Panc1 (cell line): ENCODE measurements around the gene BBS5. TPM values are rescaled to one million over a fixed set of nuclear protein-coding genes. Genes with fewer than 3 reads are reported as not detected.
"Not testable (repeated sequence)": the region's sequence is repeated elsewhere in the genome, so short reads cannot be mapped to it uniquely, and the experiment has no call there.

ENCODE experiments used
- ATAC-seq: fragments of 200-7000 bp; cut with Tn5 transposase; 2 replicates; pipeline ENCODE4 v1.9.1; 2020; ENCODE audit warnings: mild to moderate bottlenecking, moderate library complexity
- BruUV-seq: library from RNA; stranded (reverse); fragments of 400-500 nt; replicated peaks from 2 replicates; lab custom pipeline; 2021; lab: Mats Ljungman, UMichigan
- CTCF ChIA-PET: fragments of 300-600 bp; sonication (Branson Sonifier 250); formaldehyde crosslinking; loops from one replicate; lab custom pipeline; 2022; ENCODE audit warnings: antibody characterized with exemption; lab: Charles Lee
- POLR2A ChIA-PET: fragments of 300-600 bp; sonication (Branson Sonifier 250); formaldehyde crosslinking; loops from one replicate; lab custom pipeline; 2022; ENCODE audit warnings: antibody characterized with exemption; lab: Charles Lee
- DNase-seq: peaks from one replicate; pipeline ENCODE4 v3.0.0-alpha.2; 2010; ENCODE audit warnings: low read depth, low spot score
- H3K27ac ChIP-seq: 2 replicates; pipeline ENCODE4 v1.5.1; 2011; ENCODE audit warnings: mild to moderate bottlenecking, low read length, inconsistent platforms
- H3K27me3 ChIP-seq: fragments of 200-500 bp; sonication (Bioruptor generic); 2 replicates; pipeline ENCODE4 v1.6.0; 2014; ENCODE audit warnings: low read length, inconsistent platforms; ENCODE audit not compliant: control insufficient read depth, insufficient read depth
- H3K36me3 ChIP-seq: fragments of 200-500 bp; sonication (Bioruptor generic); 2 replicates; pipeline ENCODE4 v1.5.1; 2014; ENCODE audit warnings: inconsistent platforms, mild to moderate bottlenecking, low read length, moderate library complexity; ENCODE audit not compliant: control insufficient read depth, insufficient read depth
- H3K4me1 ChIP-seq: 2 replicates; pipeline ENCODE4 v1.5.1; 2011; ENCODE audit warnings: inconsistent platforms, mild to moderate bottlenecking, low read length, moderate library complexity; ENCODE audit not compliant: control insufficient read depth, insufficient read depth
- H3K4me3 ChIP-seq, 2 experiments: 2 replicates each; pipeline ENCODE4 v1.5.1; 2011 to 2012; ENCODE audit warnings: low read depth in 2 of 2, low read length in 2 of 2, mild to moderate bottlenecking in 2 of 2, inconsistent platforms in 1 of 2, moderate library complexity in 1 of 2
- H3K9me3 ChIP-seq: fragments of 200-500 bp; sonication (Bioruptor generic); 2 replicates; pipeline ENCODE4 v1.5.1; 2014; ENCODE audit warnings: low read depth, mild to moderate bottlenecking, inconsistent platforms, low read length, moderate library complexity; ENCODE audit not compliant: control insufficient read depth, insufficient read depth
- CTCF ChIP-seq: fragments of 450-650 bp; IDR thresholded peaks from 2 replicates; pipeline ENCODE4 v1.5.1; 2017; ENCODE audit warnings: mild to moderate bottlenecking
- POLR2AphosphoS5 ChIP-seq: IDR thresholded peaks from 2 replicates; pipeline ENCODE4 v1.6.1; 2012; ENCODE audit warnings: mild to moderate bottlenecking, low read depth, low read length, moderate library complexity
- REST ChIP-seq, 2 experiments: IDR thresholded peaks; 2 replicates each; pipeline ENCODE4 v1.6.1; 2011 to 2012; ENCODE audit warnings: low read depth in 2 of 2, control low read depth in 1 of 2, low read length in 1 of 2, mild to moderate bottlenecking in 1 of 2, moderate library complexity in 1 of 2; ENCODE audit not compliant: insufficient read depth in 1 of 2
- SIN3A ChIP-seq: IDR thresholded peaks from 2 replicates; pipeline ENCODE4 v1.6.1; 2012; ENCODE audit warnings: low read depth, mild to moderate bottlenecking, low read length, moderate library complexity, borderline replicate concordance; ENCODE audit not compliant: insufficient read depth
- TCF7L2 ChIP-seq: IDR thresholded peaks from 2 replicates; pipeline ENCODE4 v1.6.1; 2011; ENCODE audit warnings: mild to moderate bottlenecking, low read depth, low read length, inconsistent platforms
- in situ Hi-C: cut with HindIII; loops from 2 replicates; pipeline ENCODE4 v1.10.0; 2016; ENCODE audit warnings: low sequenced_read_pairs, low pct_unique_long_range_greater_than_20kb
- intact Hi-C: fragments of 100-400 bp; cut with micrococcal nuclease; formaldehyde crosslinking; loops from one replicate; pipeline ENCODE4 v1.10.0; 2022; ENCODE audit not compliant: unreplicated experiment
- total RNA-seq: library from RNA; stranded (reverse); gene quantifications from one replicate; pipeline ENCODE4 v1.2.1, GENCODE V29; 2021; ENCODE audit not compliant: unreplicated experiment

The BBS5 gene
- total RNA-seq, 1 experiment from 2014 or later: 7.5 TPM

GRCh38 chr2:169513094-169513493, 33.8 kb downstream of the BBS5 start:
- H3K27me3 ChIP-seq: no peaks in the 10 kb centered on the region
- no peaks in the 10 kb centered on the region for H3K36me3 ChIP-seq
- TF ChIP-seq REST (IDR thresholded peaks at IDR 0.05; ENCODE audit: insufficient read depth in 1 of 2, low read depth in 2 of 2, low read length in 1 of 2) (no peak), TCF7L2 (no peak), POLR2AphosphoS5 (no peak), SIN3A (no peak), CTCF (no peak)
- intact Hi-C loops: no loop called here
- no peaks in the 10 kb centered on the region for H3K9me3 ChIP-seq
- ATAC-seq: no peak
- H3K27ac ChIP-seq: no peak overlapping the region
- BruUV-seq: no TSS peak
- no peak overlapping the region for H3K4me3 ChIP-seq
- no peak for DNase-seq
- peaks cover 13% of the 10 kb centered on the region for H3K4me1 ChIP-seq
- ChIA-PET CTCF (no interaction called here), POLR2A (no interaction called here)
- in situ Hi-C loops: no loop called here

DNA sequence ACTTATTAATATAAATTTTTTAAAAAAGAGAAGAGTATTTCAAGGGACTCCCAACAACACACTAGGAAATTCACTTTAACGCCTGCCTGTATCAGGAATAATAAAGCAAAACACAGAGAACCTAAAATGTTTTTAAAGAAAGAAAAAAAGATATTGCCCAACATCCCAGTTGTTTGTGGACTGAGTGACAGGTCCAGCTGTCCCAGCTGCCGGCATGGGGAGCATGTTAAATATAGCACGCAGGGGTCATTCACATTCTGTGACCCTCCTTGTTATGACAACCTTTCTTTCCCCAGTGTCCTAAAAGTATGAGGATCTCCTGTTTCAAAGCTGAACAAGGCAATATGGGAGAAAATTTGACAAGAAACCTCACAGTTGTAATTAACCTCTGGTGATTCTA, 34.6 kb downstream of the BBS5 start:
- in situ Hi-C loops: no loop called here
- Histone ChIP-seq H3K4me1 (peaks cover 13% of the 10 kb centered on the region), H3K36me3 (no peaks in the 10 kb centered on the region), H3K27ac (no peak overlapping the region), H3K4me3 (no peak overlapping the region), H3K9me3 (no peaks in the 10 kb centered on the region), H3K27me3 (no peaks in the 10 kb centered on the region)
- intact Hi-C loops: no loop called here
- no peak for ATAC-seq
- no peak for DNase-seq
- ChIA-PET CTCF (interaction anchor here (0.6 kb wide), 1 partner anchor 61 kb away, joined by 6 read pairs; no protein-coding TSS in a partner anchor), POLR2A (no interaction called here)
- TF ChIP-seq TCF7L2 (no peak), SIN3A (no peak), POLR2AphosphoS5 (no peak), REST (IDR thresholded peaks at IDR 0.05; ENCODE audit: insufficient read depth in 1 of 2, low read depth in 2 of 2, low read length in 1 of 2) (no peak), CTCF (no peak)
- no TSS peak for BruUV-seq

- POLR2A ChIA-PET, H3K27ac ChIP-seq, BruUV-seq, H3K27me3 ChIP-seq, H3K9me3 ChIP-seq, CTCF ChIA-PET, DNase-seq, H3K4me1 ChIP-seq, ATAC-seq, intact Hi-C loops, H3K36me3 ChIP-seq, H3K4me3 ChIP-seq, in situ Hi-C loops: not testable (repeated sequence)
These were observed 35.5 kb downstream of the BBS5 start for GRCh38 chr2:169514758-169515157.
